Activated CD4-positive, alpha-beta T cell treated with anti-CD3 and anti-CD28 coated beads for 1 hour (primary cell): ENCODE measurements around the gene CREB3.

ENCODE experiments used
- DNase-seq: peaks from one replicate; pipeline ENCODE4 v3.0.0-alpha.2; 2020

The CREB3 gene

GRCh38 chr9:35728041-35728971 lies 4.2 kb upstream of the CREB3 start:
- no peak for DNase-seq

DNA sequence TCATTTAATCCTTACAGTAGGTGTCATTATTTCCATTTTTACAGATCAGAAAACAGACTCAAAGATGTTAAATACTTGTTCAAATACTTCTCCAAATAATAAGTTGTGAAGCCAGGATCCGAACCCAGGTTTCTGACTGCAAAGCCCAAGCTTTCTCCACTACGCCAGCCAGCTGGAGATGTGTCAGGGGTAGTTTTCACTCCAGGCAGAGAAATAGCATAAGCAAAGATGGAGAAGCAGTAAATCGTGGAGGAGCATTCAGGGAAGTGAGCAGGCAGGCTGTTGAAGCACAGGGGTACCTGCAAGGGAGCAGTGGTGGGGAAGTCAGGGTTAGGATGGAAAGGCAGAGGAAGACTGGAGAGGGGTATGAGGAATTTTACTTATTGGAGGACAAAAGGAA lies 3.4 kb upstream of the CREB3 start:
- no peak for DNase-seq

GRCh38 chr9:35729700-35730485 lies 2.6 kb upstream of the CREB3 start:
- no peak for DNase-seq

- no peak for DNase-seq
These were observed 2.0 kb upstream of the CREB3 start for GRCh38 chr9:35730486-35730854.

- DNase-seq, result no peak
These were observed 866 bp upstream of the CREB3 start for GRCh38 chr9:35731415-35732184.

- no peak for DNase-seq
These were observed 505 bp downstream of the CREB3 start for GRCh38 chr9:35732800-35733541.

DNA sequence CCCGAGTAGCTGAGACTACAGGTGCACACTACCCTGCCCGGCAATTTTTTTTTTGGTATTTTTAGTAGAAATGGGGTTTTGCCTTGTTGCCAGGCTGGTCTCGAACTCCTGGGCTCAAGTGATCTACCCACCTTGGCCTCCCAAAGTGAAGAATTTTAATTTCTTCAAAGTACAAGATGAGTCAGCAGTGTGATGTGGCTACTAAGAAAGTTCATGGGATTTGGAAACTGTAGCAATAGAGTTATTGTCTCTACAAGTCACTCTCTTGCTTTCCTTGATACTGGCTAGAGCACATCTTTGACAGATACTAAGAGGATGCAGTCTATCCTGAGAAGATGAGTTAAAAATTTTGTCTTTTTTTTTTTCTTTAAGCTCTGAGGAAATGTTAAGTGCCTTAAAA lies 1.6 kb downstream of the CREB3 start:
- DNase-seq, result no peak

DNA sequence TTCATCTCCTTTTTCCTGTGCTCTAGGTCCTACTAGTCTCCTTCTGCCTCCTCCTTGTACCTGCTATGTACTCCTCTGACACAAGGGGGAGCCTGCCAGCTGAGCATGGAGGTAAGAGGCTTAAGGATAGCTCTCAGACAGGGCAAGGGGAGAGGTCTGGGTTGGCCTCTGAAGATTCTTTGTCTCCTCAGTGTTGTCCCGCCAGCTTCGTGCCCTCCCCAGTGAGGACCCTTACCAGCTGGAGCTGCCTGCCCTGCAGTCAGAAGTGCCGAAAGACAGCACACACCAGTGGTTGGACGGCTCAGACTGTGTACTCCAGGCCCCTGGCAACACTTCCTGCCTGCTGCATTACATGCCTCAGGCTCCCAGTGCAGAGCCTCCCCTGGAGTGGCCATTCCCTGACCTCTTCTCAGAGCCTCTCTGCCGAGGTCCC lies 3.8 kb downstream of the CREB3 start:
- DNase-seq, result peak; percentile 55

- DNase-seq, result no peak
These were observed 4.7 kb downstream of the CREB3 start for GRCh38 chr9:35737143-35737542.

DNA sequence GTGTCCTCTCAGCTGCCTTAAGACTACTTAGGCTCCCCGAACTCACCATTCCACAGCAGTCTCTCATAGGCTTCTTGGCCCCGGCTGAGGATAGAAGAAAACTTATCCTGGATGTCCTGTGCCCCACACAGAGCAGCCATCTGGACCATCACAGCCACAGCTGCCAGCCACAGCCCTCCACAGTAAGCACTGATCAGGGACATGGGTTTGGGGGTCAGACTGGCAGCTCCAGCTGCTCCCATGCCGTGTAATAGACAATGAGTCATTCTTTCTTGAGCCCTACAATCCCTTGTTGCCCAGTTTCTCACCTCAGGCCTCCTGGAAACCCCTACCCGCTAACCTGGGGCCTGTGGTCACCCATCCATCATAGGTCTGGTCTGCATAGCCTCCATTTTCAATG lies 5.7 kb downstream of the CREB3 start:
- no peak for DNase-seq

GRCh38 chr9:35738924-35739323 lies 6.5 kb downstream of the CREB3 start:
- DNase-seq, result no peak

- DNase-seq, result no peak
These were observed 7.8 kb downstream of the CREB3 start for GRCh38 chr9:35740243-35740642.

DNA sequence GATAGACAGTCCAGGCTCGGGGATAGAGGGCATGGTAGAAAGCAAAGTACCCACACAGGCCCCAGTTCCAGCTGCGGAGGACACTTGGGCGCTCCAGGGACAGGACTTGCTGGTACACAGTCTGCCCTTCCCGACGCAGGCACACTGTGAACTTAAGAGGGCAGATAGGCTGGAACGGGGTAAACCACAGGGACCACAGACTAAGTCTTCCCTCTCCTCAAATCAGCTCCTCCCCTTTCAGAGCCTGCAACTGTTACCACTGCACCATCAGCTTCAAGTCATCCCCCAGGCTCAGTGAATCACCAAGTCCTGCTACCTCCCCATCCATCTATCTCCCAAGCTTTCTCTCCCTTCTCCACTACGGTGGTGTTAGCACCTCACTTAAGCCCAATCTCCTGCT lies 9.3 kb downstream of the CREB3 start:
- no peak for DNase-seq

GRCh38 chr9:35743452-35743851 lies 11.0 kb downstream of the CREB3 start:
- no peak for DNase-seq

DNA sequence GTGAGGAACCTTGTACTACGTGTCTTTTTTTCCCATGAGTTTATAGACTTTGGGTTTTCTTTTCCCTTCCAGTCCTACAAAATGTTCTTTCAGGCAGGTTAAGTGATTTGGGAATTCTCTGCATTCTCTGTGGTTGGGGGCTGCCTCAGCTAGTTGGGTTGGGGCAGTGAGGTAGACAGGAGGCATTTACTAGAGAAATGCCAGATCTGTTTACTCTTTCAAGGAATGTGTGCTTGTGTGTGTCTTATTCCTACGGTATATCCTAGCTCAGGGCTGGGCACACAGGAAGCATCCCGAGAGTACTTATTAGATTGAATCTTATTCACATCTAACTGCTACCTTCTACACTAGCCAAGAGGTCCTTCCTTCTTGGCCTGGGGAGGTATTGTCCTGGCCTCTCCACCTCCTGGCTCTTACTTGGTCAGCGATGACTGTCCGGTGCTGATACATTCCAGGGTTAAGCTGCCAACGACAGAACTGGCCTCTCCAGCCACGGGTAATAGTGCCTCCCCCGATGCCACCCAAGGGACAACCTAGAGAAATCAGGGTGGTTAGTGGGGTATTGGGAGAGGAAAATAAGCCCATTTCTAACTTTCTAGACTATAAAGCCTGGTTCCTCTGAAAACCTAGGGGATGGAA lies 11.5 kb downstream of the CREB3 start:
- DNase-seq, result no peak

- DNase-seq, result no peak
These were observed 13.1 kb downstream of the CREB3 start for GRCh38 chr9:35745569-35745968.

- DNase-seq, result no peak
These were observed 14.1 kb downstream of the CREB3 start for GRCh38 chr9:35746583-35746982.

DNA sequence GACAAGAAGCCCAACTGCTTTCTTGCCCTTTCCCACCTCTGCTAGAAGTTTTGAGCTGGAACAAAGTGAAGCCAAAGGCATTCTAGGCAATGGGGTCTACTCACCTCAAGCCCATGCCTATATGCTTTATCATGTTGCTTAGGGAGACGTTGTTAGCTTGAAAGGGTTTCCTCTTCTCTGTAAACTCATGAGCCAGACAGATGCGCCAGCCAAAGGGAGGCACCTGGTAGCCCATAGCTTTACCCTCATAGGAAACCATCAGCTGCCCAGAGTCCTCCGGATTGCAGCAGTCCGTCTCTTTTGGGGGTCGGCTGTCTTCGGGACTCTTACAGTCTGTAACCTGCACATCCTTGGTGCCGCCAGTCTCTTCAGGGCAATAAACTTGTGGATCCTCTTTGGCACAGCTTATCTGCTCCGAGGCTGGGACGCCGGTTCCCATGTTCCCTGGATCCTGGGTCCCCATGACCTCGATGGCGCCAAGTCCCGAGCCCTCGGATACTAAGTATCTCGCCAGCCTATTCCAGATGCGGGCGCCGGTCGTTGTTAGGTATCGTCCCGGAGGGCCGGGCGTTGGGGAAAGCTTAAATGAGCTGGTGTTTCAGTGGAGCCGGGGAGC lies 15.9 kb downstream of the CREB3 start:
- no peak for DNase-seq

GRCh38 chr9:35748858-35749514 lies 16.5 kb downstream of the CREB3 start, which contains the start of the genes GBA2 and RGP1:
Gene GBA2, minus strand, starts transcription at chr9:35749228. Its CDS starts 524 bp downstream, at chr9:35748704.
Gene RGP1, plus strand, starts transcription at chr9:35749287. Its CDS starts 469 bp downstream, at chr9:35749756.
- peak; percentile 40 for DNase-seq

DNA sequence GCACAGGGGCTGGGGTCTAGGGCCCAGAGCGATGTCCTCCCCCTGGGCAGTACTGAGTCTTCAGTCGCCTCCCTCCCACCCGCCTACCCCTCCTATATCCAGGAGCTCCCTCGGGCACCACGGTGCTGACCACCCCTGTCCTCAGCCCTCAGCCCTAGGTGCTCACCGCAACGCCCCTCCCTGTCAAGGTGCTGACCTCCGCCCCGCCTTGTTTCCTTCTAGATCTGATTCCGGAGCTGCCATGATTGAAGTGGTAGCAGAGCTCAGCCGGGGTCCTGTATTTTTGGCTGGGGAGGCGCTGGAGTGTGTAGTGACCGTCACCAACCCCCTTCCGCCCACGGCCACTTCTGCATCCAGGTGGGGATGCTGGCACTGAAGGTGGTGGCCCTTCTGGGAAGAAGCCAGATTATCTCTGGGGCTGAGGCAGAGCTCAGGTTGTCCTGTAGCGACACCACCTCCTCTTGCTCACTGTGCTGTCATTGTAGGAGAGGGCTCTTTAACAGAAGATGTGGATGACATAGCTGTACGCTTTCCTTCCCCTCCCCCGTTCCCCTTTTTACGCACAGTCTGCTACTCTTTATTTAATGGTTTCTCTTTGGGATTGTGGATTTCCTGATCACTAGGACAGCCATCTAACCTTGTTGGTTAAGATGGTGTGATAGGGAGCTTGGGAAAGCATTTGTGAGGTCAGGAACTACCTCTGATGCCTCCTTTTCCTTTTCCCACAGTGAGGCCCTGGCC lies 17.2 kb downstream of the CREB3 start:
- DNase-seq, result no peak
